Hematopoietic multipotent progenitor cell (in vitro differentiated cells): Measurements from ENCODE around the gene NEDD9. TPM values are rescaled to one million over a fixed set of nuclear protein-coding genes. Genes with fewer than 3 reads are reported as not detected.

Experiments
- DNase-seq, 3 donors: peaks; one replicate each; pipeline ENCODE4 v3.0.0-alpha.2; 2011 to 2015; ENCODE audit warnings: low read depth in 2 of 3, low spot score in 2 of 3
- small RNA-seq: library from RNA; depleted of rRNA; stranded (forward); fragments of <200 nt; gene quantifications from one replicate; pipeline ENCODE3, GENCODE V24; 2012
- total RNA-seq: library from RNA; depleted of rRNA; stranded (reverse); fragments of >200 nt; gene quantifications from one replicate; pipeline ENCODE4 v1.2.3, GENCODE V29; 2012

The NEDD9 gene
- total RNA-seq, 1 donor, result 4.6 TPM

DNA sequence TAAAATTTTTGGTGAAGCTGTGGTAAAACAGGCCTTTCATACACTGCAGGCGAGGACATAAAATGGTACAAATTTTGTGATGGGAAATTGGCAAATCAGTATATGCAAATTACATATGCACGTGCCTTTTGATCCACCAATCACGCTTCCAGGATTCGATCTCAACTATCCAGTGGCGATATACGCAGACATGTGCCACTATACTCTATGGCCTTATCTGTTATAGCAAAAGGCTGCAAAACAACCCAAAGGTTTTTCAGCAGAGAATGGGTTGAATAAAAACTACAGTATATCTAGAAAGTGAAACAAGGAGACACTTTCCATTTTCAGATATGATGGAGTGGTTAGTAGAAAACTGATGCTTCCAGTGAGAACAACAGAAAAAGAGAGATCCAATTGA is 79.0 kb downstream of the NEDD9 start:
- no peak for DNase-seq

DNA sequence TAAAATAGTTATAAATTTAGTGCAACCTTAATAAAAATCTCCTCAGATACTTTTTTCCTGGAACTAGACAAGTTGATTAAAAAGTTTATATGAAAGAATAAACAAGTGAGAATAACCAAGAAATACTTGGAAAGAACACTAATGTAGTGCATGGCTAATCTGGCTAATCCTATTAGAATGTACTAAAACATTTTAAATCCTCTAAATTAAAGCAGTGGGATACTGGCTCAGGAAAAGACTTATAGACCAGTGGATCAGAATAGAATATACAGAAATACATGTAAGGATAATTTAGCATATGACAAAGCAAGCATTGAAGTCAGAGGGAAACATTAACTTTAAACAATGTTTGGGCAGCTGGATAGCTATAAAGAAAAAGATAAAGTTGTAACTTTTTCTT is 79.9 kb downstream of the NEDD9 start:
- DNase-seq, result no peak

DNA sequence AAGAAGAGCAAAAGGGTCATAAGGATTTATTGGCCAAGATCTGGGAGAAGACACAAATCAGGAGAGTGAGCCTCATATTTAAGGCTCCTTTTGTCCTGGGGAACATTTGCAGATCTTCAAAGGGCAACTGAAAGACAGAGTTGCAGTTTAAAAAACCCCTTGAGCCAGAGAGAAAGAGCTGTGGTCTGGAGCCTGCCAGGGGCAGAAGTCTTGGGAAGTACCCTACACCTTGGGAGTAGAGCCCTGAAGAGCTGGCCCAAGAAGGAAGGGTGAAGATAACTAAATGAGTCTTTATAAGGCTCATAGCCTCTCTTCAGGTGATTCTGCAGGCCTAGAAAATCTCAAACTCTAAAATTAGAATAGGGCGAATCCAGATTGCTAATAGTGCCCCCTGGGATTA is 81.0 kb downstream of the NEDD9 start:
- DNase-seq, result no peak

DNA sequence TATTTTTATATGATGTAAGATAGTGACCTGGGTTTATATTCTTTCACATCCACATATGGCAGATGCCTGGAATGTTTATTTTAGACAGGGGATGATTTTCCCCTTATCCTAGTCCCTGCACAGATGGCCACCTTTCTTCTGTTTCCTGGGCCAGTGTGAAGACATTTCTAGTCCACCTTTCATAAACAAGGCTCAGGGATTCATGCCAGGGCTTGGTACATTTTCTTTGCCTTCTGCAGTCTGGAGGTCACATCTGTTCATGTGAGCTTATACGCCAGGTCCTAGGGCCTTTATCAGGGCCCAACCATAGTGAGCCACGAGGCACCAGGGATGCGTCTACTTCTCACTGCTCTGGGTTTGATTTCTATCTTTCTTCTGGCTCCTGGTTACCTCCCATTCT is 82.9 kb downstream of the NEDD9 start:
- DNase-seq, result no peak

DNA sequence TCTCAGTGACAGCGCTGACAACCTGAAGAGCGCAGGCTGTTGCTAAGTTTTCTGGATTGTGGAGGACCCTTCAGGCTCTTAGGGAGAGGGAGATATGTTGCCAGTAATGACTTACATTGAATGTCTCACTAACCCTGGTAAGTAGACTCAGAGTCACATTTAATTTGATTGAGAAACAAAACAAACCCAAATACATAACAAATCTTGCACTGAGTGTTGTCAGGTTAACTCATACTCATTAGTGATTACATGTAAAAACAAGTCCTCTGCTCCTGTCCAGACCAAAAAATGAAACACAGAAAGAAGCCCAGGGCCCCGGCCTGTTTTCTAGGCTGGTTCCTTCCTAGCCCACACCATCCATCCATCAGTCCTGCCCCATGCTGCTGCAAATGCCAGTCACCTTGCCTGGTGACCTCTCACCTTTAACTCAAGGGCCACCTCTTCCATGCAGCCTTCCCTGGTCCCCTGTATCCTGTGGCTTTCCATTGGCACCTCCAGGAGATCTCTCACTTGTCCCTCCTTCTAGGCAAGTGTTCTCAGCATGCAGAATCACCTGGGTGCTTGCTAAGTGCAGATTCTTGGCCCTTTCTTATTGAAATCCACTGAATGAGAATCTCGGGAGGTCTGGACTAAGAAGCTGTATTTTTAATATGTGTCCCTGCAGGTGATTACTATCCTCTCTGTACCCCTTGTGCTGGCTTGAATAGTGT is 86.2 kb downstream of the NEDD9 start:
- DNase-seq, result no peak

DNA sequence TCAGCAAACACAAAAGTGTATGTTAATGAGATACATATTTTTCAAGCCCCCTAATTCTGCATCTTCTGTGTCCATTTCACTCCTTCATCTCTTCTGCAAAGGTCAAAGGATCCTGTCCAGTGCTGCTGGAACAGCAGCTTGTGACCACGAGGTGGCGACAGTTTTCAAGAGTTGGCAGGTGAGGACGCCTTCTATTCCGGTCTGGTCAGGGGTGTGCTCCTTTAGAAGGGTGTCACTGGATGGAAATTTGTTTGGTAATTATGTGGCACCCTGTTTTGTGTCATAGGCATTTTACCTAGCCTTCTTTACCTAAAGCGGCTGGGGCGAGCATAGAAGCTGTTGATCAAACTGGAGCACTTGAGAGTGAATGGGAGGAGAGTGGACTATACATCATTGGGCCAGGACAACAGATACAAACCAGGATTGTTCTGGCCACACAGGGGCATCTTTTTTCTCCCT is 88.0 kb downstream of the NEDD9 start:
- peak; percentile 41 to 73 (median 57) for DNase-seq

DNA sequence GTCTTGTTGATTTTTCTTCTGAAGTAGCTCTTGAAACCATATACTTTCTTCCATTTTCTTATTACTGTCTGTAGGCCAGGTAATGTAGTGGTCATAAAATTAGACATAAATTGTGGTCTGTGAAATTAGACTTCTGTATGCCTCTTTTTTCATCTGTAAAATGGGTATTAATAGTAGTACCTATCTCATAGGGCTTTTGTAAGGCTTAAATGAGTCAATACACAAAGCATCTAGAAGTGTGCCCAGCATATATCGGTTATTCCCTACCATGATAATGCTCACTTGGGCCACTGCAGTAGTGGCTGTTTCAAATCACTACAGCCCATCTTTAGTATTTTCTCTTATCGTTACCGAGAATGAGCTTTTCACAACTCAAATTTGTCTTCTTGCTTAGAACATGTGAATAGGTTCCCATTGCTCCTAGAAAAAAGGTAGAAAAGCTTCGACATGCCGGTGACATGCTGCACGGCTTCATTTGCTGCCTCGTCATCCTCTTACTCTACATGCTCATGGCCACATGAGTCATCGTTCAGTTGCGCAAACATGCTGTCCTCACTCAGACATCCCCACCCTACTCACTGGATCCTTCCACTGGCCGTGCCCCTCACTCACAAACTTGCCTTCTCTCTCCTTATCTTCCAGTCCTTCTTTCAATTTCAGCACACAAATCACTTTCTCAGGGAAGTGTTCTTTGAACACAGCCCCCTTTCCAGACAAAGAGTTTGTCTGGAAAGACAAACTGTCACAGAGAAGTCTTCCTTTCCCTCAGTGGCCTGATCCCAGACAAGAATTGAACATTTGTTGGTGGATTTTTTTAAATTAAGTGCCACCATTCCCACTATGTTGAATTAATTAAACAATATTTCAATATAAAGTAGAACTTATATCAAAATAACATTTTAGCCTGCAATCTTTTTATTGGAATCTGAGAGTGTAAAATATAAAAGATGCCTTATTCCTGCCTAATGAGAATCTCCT is 88.8 kb downstream of the NEDD9 start:
- peak in 2 of 3 donors; percentile 28 to 40 for DNase-seq

DNA sequence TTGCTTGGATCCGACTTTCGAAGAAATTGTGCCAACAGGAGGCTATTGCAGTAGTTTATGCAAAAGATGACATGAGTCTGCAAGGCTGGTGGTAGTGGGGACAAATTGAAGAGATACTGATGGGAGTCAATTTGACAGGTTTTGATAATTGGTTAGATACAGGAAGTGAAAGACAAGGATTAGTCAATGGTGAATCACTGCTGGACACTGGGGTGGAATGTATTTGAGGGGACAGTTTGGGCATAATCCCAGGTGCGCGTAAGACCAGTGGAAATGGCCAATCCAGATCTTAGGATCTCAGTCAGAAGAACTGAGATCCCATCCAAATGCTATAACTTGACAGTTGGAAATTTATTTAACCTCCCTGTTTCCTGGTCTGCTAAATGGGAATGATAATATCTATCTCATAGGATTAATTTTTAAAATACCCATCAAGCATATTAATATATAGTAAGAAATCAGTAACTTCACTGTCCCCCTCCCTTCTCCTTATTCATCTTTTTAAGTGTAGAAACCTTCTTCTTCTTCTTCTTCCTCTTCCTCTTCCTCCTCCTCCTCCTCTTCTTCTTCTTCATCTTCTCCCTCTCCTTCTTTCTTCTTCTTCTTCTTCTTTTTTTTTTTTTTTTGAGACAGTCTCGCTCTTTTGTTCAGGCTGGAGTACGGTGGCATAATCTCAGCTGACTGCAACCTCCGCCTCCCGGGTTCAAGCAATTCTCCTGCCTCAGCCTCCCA is 90.0 kb downstream of the NEDD9 start:
- no peak for DNase-seq

DNA sequence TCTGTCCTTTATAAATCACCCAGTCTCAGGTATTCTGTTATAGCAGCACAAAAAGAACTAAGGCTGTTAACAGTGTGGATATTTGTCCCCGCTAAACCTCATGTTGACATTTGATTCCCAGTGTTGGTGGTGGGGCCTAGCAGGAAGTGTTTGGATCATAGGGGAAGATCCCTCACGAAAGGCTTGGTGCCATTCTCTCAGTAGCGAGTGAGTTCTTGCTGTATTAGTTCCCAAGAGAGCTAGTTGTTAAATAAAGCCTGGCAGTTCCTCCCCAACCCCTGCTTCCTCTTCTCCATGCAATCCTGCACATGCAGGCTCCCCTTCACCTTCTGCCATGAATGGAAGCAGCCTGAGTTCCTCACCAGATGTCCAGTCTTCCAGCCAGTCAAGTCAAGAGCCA is 91.2 kb downstream of the NEDD9 start:
- DNase-seq, result no peak

DNA sequence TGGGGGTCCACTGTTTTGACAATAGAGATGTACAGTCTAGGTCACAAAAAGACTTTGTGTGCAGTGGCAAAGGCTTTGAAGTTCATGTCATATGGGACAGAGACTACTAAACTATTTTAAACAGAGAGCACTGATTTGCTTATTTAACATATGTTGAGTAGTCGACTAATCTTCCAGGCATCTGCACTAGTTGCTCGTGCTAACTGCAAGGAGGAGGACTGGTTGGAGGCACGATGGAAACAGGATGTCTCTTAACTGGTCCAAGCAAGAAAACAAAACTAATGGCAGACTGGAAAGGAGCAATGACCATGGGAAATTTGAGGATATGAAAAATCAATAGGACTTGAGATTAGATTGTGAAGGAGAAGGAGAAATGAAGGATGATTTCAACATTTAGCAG is 92.4 kb downstream of the NEDD9 start:
- DNase-seq, result no peak

DNA sequence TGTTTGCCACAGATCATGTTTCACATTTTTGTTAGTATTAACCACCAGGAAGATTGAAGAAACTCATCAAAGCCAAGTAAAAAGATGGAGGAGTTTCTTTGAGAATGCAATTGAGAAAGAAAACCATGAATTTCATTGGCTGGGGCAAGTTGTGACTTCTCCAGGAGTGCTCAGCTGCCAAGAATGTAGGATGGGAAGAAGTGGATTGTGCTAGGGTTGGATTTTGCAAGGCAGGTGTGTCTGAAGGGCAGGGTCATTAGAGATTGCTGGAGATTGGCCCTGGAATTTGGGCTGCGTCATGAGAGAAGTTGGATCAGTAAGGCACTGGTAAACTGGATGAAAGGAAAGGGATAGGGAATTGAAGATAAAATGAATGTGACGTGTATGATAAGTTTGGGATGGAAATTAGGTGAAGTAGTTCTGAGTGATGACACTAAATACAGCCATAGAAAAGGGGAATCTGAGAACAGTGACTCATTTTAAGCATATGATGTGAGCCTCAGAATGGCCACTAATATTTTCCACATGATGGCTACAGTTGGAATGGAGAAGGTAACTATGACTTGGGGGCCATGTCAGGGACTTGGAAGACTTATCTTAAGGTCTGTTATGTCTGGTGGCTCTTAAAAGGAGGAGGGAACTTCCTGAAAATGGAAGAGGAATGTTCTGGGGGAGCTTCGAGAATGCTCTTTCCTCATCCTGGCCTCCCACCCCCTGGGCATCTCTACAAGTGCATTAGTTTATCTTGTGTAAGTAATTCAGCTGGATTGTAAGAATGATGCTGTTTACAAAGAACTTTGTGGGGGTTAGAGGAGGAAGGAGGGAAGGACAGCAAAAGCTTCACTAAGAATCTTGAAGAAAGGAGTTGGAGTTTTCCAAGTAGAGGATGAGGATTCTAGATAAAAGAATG is 93.2 kb downstream of the NEDD9 start:
- no peak for DNase-seq

DNA sequence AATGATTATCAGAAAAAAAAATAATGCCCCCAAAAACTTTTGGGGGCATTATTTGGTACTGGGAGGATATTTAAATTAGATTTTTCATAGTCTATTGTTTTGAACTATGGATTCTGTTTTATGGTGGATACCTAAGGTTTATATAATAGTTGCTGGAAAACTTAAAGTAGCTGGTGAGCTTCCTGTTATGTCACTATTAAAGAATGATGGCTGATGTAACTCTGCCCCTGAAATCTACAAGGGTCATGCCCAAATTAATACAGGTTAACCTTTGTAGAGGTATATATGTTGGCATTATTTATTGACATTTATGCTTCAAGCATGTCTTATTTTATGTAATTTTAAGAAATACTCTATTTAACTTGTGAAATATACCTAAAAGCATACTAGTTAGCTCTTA is 95.7 kb downstream of the NEDD9 start:
- no peak for DNase-seq

Small RNA genes within 50 kb of the gene (small RNA-seq; reads per million reads assigned to genes)
- gene AL136139.1, result not detected

Other genes starting within 250 kb of the NEDD9 start
- gene ELOVL2, start 188.4 kb downstream of the NEDD9 start, total RNA-seq, result not detected
- 2.2 TPM for gene SMIM13, start 138.8 kb downstream of the NEDD9 start, total RNA-seq
- gene ERVFRD-1, start 120.9 kb downstream of the NEDD9 start, total RNA-seq, result under 0.01 TPM